Hematopoietic multipotent progenitor cell treated with erythropoietin and hydrocortisone succinate and interleukin-3 and kit ligand, for 6 days (in vitro differentiated cells): ENCODE results near the gene C16orf74.

Experiments
- DNase-seq: peaks from one replicate; pipeline ENCODE4 v3.0.0-alpha.2; 2015

Gene C16orf74

DNA sequence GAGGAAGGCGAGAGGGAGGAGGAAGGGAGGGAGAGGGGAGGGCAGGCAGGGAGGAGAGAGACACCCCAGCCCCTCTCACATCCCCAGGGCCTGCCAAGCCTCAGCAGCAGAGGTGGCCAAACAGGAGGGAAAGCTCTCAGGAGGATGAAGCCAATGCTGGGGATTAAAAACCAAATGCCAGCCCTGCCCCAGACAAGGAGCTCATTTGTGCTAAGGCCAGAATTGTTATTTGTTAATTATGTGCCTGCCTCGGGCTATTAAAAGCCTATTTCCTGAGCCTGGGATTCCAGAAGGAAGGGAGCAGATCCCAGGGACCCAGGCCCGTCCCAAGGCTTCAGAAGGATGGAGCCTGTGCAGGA is 34.2 kb downstream of the C16orf74 start:
- no peak for DNase-seq

DNA sequence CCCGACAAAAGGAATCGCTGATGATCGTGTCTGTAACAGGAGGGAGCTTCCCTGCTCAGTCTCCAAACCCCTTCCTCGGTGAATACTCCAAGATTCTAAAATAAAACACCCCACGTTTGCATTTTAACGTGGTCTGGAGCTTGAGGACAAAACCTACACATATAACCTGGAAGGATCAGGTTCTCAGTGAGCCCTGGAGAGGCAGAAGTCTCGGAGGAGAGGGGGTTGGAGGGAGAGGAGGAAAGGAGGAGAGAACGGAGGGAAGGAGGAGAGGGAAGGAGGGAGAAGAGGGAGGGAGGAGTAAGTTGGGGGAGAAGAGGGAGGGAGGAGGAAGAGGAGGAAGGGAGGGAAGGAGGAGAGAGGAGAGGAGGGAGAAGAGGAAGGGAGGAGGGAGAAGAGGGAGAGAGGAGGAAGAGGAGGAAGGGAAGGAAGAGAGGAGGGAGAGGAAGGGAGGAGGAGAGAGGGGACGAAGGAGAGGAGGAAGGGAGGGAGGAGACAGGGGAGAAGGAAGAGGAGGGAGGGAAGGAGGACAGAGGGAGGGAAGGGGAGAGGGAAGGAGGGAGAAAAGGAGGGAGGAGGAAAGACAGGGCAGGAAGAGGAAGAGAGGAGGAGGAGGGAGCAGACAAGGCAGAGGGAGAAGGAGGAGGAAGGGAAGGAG is 34.7 kb downstream of the C16orf74 start:
- DNase-seq = no peak

DNA sequence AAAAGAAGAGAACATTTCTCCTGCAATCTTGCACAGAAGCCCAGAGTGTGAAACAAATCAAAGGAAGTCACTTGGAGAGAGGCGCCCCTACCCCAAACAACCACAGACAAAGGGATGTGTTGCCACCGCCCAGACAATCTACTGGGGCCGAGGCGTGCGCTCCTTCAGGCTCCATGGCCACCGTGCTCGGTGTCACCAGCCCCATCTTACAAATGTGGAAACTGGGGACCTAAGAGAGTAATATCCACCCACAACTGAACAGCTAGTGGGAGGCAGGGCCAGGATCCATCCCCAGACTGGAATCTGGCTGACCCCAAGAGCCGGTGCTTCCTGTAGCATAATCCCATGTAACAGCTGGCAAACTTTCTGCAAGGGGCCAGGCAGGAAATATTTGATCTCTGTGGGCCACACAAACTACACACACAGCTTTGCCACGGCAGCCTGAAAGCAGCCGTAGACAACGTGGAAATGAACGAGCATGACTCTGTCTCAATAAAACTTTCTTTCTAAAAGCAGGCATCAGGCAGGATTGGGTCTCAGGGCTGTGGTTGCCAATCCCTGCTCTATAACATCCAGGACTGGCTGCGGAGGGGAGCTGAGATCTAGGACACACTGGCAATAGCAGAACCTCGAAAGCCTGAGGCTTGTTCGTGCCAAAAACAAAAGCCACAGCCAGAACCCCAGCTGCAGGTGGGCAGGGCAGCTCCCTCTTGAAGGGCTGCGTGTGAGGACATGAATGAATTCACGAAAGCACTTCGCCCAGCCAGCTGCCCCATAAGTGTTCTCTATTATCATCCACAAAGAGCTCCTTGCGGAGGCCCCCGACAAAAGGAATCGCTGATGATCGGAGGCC is 35.5 kb downstream of the C16orf74 start:
- DNase-seq = peak; percentile 13

DNA sequence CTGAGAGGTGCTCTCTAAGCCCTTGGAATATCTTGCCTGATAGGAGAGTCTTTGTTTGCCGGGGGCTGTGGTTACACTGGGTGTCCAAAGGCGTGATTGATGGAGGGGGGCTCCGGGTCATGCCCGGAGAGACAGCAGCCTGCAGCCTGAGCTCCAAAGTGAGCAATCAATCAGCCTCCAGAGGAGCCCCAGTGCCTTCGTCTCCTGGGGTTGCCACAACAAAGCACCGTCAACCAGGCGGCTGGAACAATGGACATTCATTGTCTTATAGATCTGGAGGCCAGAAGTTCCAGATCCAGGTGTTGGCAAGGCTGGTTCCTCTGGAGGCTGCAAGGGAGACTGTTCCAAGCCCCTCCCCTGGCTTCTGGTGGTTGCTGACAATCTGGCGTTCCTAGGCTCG is 38.1 kb downstream of the C16orf74 start:
- DNase-seq = no peak

DNA sequence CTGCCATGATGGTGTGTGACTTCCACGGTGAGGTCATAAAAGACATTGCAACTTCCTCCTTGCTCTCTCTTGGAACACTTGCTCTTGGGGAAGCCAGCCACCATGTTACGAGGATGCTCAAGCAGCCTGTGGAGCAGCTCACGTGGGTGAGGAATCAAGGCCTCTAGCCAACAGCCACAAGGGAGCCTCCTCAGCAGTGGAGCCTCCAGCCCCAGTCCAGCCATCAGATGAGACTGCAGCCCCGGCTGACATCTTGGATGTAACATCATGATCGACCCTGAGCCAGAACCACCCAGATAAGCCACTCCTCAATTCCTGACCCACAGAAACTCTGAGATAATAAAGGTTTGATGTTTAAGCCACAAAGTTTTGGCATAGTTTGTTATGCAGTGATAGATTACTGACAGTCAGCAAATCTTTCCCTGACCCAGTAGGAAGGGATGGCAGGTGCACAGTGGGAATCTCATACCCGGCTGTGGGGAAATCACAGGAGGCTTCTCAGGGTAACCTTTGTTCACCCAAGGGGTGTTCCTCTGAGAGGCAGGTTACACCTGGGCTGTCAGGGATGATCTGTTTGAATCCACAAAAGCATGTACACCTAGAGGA is 38.8 kb downstream of the C16orf74 start:
- no peak for DNase-seq

DNA sequence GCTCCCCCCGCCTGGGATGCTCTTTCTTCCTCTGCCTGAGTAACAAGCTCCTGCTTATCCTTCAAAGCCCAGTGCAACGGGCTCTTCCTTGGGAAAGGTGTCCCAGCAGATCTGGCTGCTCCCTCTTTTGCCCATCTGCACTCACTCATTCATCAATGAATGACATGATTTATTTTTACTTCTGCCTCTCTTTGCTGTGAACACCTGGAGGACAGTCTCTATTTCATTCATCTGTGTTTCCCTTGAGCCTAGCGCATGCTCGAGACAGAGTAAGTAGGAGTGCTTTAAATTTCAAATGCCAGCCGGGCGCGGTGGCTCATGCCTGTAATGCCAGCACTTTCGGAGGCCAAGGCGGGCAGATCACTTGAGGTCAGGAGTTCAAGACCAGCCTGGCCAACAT is 40.2 kb downstream of the C16orf74 start:
- no peak for DNase-seq

DNA sequence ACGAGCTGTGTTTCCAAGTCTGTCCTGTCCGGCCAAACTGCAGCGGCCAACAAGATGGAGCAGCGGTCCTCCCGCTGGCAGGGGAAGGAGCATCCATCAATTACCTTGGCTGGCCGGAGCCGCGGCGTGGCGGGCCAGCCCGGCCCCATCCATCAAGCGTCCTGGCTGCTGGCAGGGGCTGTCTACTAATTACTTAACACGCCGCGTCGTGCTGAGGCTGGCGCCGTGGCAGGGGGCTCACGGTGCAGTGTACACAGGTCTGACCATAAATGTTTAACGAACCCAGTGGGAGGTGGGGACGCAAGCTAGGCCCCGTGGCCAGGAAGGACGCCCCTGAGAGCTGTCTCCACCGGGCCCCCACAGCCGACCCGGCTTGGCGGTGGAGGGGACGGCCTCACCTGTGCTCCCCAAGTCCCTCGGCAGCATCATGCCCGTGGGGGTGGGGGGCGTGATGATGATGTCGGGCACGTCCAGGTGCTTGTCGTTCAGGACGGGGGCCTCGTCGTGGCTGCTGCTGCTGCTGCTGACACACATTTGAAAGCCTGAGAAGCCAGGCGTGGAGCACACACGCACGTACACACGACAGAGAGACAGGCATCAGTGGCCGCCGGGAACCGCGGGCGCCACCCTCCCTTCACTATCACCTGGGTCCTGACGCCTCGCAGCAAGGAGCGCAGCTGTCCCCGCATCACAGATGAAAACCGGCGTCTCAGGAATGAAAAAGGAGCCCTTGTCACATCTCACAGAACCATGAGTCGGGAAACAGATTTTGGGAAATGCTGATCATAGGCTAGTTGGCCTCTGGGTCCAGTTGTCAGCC is 40.9 kb downstream of the C16orf74 start:
- no peak for DNase-seq

DNA sequence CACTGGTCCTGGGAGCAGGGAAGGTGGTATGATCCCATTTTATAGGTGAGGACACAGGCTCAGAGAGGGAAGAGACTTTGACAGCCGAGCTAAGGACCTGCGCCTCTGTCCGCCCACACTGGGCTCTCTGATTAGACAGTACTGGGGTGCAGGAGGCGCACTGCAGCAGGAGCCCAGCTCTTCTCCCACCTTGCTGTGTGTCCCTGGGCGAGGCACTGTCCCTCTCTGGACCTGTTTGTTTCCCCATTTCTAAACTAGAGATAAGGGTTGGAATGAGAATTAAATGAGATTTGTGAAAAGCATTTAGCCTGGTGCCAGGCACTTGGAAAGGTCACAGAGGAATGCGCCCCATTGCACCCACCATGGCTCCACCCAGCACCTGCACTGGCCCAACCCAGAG is 42.6 kb downstream of the C16orf74 start:
- DNase-seq = no peak

DNA sequence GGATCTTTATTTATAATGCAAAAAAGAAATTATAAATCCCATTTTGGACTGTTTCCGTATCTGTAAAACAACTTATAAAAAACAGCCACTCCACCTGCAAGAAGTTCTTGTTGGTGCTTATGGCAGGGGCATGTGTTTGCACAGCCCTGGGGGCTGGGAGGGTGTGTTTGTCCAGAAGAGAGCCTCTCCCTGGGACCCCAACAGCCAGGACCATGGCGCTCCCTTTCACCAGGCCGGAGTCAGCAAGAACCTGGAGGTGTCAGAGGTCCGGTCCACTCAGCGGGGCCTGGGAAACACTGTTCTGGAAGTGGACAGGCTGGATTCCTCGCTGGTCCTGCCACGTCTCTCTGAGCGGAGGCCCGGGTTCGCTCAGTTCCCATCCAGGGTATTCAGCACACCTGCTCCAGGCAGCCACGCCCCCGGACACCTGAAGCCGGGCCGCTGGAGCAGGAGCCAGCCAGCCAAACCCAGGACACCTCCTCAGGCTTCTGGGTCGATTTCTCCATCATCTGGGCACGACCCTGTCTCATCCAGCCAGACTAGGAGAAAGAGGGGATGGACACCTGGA is 43.3 kb downstream of the C16orf74 start:
- DNase-seq = no peak

DNA sequence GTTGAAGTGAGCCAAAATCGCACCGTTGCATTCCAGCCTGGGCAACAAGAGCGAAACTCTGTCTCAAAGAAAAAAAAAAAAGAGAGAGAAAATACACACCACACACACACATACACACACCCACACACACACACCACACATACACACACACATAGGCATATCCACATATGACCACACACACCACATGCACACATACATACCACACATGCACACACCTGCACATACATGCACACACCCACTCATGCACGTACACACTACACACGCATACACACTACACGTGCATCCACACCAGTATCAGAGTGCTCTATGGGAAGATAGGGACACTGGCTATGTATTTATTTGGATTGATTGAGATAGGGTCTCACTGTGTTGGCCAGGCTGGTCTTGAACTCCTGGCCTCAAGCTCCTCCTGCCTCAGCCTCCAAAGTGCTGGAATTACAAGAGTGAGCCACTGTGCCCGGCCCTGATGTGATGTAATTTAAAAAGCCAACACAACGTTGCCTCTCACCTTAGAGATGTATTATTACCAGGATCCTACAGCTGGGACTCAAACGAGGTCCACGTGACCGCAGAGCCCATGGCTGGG is 44.4 kb downstream of the C16orf74 start:
- no peak for DNase-seq

DNA sequence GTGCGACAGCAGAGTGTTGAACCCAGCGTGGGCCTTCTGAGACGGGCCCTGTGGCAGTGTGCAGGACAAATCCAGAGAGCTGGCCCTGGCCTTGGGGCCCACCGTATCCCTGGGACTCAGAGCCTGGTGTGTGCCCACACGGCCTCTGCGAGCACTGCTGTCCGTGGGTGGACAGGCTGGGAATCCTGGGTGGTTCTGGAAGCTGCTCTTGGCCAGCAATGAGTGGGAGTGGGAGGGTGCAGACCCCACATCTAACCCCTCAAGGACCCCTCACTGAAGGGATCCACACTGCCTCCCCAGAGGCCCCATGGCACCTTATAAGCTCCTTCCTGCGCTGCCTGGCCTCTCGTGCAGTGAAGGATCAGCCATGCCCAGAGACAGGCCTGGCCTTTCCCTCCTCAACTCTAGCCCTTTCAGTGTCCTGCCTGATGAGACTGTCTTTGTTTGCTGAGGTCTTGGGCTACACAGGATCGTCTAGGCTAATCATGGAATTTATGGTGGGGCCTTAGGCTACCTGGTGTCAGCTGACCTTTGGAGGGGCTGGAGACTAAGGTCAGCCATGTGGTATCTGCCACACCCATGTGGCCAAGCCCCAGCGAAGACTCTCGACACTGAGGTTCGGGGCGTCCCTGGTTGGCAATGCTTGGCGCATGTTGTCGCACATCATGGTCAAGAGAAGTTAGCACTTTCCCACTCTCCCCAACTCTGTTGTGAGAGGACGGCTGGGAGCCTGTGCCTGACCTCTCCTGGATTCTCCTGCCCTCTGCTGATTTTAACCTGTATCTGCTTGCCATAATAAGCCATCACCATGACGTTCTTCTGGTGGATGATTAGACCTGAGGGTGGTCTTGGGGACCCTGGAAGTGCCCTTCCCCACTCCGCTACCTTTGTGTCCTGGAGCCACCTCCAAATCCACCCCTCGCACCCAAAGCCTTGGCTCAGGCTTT is 45.7 kb downstream of the C16orf74 start:
- DNase-seq = no peak

DNA sequence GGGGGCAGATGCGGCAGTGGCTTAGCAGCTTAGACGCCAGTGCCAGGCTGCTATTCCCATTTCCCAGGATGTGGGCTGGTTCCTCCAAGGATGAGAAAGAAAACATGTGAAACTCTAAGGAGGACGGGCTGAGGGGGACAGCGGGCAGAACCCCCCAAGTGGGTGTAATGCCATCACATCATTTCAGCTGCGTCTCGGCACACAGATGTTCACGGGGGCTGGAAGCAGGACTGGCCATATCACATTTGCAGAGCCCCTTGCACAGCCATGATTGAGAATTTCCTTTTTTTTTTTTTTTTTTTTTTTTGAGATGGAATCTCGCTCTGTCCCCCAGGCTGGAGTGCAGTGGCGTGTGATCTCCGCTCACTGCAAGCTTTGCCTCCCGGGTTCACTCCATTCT is 46.9 kb downstream of the C16orf74 start:
- DNase-seq = no peak

DNA sequence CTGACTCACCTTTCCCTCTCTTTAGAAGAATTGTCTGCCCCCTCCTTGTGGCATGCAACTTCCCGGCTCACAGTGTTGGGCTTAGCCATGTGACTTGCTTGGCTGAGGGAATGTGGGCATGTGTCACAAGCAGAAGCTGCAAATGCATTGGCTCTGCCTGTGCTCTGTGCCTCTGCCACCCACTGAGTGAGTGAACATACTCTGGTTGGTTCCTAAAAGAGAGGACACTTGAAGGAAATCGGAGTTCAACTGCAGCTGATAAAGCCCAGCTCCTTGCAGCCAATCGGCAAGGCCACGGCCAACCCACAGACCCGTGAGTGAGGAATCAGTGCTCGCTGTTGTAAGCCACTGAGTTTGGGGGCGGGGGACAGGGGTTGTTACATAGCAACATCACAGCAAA is 51.3 kb downstream of the C16orf74 start:
- peak; percentile 16 for DNase-seq

DNA sequence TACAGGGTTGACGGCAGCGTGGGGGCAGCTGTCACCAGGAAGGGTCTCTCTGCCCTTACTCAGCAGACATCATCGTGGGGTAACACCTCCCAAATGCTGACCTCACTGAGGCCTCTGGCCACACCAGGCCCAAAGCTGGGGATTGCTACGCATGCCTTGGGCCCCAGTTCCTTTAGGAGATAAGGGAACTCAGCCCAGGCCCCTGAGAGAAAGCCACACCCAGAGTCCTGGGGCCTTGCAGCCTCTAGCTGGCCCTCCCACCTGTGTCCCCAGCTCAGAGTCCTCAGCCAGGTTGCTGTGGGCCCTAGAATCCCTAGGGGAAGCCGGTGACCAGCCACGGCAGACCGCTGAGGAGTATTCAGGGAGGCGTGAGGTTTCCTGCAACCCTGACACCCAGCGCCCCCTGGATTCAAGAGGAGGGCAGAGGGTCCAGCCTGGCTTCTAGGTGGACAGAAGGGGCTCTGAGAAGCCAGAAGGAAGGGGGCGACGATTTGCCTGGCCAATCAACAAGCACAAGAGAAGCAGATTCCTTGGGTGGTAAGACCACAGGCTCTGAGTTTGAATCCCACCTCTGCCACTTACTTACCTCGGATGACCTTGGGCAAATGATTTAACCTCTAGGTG is 51.8 kb downstream of the C16orf74 start:
- DNase-seq = peak; percentile 46

DNA sequence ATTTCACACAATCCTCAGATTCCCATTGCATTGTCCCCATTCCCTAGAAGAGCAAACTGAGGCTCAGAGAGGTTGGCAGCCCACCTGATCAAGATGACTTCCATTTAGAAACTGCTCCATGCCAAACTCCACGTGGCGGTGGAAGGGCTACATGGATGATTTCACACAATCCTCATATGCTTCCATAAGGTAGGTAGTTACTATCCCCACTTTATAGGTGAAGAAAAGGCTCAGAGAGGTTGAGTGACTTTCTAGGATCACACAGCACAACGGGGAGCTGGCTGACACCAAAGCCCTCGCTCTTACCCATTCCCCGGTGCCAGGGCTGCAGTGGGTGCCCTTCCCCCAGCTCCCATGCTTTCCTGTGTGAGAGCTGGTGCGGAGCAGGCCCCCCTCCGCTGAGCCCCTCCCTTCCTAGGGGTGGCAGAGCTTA is 52.4 kb downstream of the C16orf74 start:
- no peak for DNase-seq

DNA sequence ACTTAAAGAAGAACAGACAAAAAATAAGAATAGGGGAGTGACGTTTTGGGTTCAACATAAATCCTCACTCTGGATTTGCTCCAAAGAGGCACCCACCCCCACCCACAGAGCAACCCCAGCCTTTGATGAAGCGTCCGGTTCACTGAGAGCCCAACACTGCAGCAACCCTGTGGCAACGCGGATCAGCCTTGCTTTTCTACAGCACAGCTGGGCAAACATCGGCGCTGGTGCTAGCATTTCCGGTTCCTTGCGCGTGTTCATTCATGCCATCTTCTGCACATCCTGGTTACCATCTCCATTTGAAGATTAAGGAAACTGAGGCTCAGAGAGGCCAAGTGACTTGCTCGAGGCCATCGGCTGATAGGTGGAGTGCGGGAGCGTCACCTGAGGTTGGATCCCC is 53.5 kb downstream of the C16orf74 start:
- DNase-seq = no peak

DNA sequence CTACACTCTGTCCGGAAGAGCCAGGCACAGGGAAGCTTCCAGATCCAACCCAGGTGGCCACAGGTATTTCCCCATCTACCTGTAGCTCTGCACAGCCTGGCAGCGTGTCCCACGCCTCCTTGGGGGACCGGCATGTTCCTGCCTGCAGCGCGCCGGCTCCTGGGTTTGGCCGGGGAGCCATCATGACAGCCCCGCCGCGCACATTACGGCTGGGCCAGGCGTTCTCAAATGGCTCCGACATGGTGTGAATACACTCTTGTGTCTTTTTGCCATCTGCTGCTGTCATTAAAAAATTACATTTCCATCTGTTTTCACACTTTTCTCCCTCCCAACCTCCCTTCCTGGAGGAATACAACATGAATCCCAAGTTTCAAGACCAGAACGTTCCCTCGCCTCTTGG is 54.1 kb downstream of the C16orf74 start:
- DNase-seq = no peak

DNA sequence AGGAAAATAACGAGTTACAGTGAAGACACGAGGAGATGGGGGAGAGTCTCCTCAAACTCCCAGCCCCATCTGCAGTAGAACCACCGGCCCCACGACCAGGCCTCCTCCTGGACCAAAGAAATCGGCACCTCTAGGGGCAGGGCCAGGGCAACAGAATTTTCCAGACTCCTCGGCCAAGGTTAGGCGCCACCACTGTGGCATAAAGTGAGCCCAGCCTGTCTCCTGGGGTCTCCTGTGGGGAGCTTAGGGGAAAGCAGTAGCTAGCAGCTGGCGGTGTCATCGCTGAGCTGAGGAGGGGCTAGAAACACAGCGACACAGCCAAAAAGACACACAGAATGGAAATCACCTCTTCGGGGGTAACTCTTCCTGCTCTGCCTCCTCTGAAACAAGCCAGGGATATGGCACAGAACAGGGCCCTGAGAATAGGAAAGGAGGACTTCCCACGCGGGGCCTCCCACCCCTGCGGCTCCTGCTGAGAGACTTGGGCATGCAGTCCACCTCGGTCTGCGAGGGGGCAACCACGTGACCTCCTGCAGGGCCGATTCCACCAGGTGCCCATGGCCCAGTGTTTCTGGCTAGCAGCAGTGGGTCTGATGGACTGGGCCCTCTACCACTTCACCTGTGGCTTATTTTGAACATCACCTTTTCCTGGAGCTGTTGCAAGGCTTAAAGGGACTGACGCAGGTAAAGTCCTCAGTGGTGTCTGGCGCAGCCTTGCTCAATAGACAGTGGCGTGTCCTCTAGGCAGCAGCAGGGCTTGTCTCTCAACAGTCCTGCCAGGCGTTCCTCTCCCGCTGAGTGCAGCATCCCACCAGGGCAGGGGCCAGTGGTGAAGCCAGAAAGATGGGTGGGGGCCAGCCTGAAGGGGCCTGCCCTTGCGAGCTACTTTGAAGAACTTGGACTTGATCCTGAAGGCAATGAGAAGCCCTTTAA is 55.4 kb downstream of the C16orf74 start:
- no peak for DNase-seq

DNA sequence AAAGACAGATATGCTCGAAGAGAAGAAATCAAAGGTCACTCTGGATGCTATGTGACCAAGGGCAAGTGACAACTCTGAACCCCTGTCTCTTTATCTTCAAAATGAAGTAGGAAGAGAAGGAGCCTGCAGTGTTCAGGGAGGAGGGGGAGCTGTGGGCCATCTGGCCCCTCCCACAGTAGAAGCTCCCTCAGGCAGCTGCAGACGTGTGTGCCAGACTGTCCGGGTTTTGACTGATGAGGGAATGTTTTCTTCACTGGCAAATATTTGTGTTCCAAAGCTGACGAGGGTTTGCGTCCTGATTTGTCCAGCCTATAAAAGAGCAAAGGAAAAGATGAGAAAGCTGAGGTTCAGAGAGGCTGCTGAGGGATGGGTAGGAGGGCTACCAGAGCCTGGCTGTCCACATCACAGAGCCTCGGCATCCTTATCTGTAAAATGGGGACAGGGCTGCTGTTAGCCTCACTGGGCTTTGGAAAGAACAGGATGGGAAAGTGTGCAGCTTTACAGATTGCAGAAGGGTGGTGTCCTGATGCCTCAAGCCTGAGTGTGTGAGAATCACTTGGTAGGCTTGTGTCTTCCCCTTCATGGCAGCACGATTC is 60.3 kb downstream of the C16orf74 start:
- no peak for DNase-seq
